ENCODE data around the gene SRRM1. TPM values are rescaled to one million over a fixed set of nuclear protein-coding genes. Genes with fewer than 3 reads are reported as not detected.

Gene SRRM1
- total and polyA plus RNA-seq, 9 of the 15 experiments (the other 6 are each of a cell fraction or from before 2014, with no cell fraction given): 54.5 to 268 (median 115) TPM

DNA sequence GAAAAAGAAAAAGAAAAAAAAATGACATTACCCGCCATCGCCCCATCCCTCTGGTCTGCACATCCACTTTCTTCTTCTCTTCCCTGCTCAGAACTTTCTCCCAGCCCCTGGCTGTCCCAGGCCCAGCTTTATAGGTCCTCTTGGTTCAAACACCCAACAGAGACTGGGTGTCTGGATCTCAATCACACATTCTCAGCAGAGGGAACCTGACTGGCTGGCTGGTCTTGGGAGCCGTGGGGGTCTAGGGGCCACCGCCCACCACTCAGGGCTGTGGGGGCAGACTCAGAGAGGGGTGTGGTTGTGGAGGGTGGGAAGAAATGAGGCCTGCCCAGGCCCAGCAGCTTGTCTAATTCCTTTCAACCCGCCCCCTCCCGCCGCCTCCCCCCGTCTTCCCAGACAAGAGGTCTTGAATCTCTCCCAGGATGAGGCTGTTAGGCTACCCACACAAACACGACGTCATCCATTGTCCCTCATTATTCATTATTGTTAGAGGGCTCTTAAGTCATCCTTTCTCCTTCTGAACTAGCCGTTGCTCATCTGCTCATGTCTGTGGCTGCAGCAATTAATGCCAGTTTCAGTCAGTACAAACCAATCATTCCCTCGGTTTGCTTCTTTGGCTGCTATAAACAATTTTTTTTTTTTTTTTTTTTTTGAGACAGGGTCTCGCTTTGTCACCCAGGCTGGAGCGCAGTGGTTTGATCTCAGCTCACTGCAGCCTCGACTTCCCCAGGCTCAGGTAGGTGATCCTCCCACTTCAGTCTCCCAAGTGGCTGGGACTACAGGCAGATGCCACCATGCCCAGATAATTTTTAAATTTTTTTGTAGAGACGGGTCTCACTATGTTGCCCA is 61.5 kb downstream of the SRRM1 start:
- H4K20me1 ChIP-seq (replicated peaks; ENCODE audit: control insufficient read depth, insufficient read depth, low read length): no peaks in the 10 kb centered on the region
- no peak overlapping the region for H3K4me3 ChIP-seq
- no peaks in the 10 kb centered on the region for H3K27me3 ChIP-seq (ENCODE audit: control insufficient read depth in 2 of 2, insufficient read depth in 2 of 2, low read length in 2 of 2)
- H3K79me2 ChIP-seq (ENCODE audit: control insufficient read depth, insufficient read depth, low read length): no peaks in the 10 kb centered on the region
- FAIRE-seq (no peak), DNase-seq (ENCODE audit: extremely low read depth in 1 of 4, low spot score in 3 of 4) (peak; percentile 42 to 65 (median 60)), ATAC-seq (peak; percentile 7; the same call in 2 of the 3 replicates)
- 59% methylated on average over 9 of the region's 16 CpGs for WGBS (ENCODE audit: insufficient coverage, low coverage, missing lambda C conversion rate)
- in situ Hi-C loops (cut with MboI) (no loop called here), intact Hi-C loops (cut with micrococcal nuclease) (loop anchor here (2.0 kb wide), 1 partner anchor 40 kb away; the partner anchor contains the start of gene CLIC4)
- H3K9me1 ChIP-seq (ENCODE audit: control insufficient read depth, insufficient read depth, low read length): no peaks in the 10 kb centered on the region
- BruUV-seq (replicated peaks): no TSS peak
- peak overlapping the region; percentile 43; the same call in 2 of the 3 replicates for H3K27ac ChIP-seq (ENCODE audit: extremely low read depth, low read depth, low read length)
- H3K36me3 ChIP-seq (ENCODE audit: control insufficient read depth, insufficient read depth, low read length): no peaks in the 10 kb centered on the region
- ChIA-PET CTCF (ENCODE audit: low intra/inter-chr PET ratio) (interaction anchor here (0.7 kb wide), 1 partner anchor 126 kb away, joined by 3 read pairs; no protein-coding TSS in a partner anchor), POLR2A (interaction anchor here (1.0 to 2.0 kb wide), 8 partner anchors 9 to 120 kb away, joined by 3 to 14 read pairs (median 5); partner anchors contain the start of gene CLIC4)
- peak overlapping the region; percentile 70; the same call in 1 of the 2 replicates for H3K4me2 ChIP-seq (ENCODE audit: insufficient read depth, low read length)
- peak overlapping the region; percentile 97 for H2AFZ ChIP-seq (ENCODE audit: low read depth, low read length)
- peaks cover 17 to 21% of the 10 kb centered on the region in 2 experiments for H3K4me1 ChIP-seq (replicated peaks in 1 of 2; ENCODE audit: control insufficient read depth in 2 of 2, insufficient read depth in 2 of 2, low read length in 2 of 2)
- peak overlapping the region; percentile 39 to 59; a peak in 2 of 4 replicates for H3K9ac ChIP-seq (ENCODE audit: insufficient read depth in 1 of 2, low read depth in 2 of 2, low read length in 2 of 2)
- no peaks in the 10 kb centered on the region for H3K9me3 ChIP-seq (replicated peaks; ENCODE audit: control insufficient read depth, insufficient read depth, low read depth, low read length)
- TF ChIP-seq NR1H2 (CRISPR knock-in tag; IDR thresholded peaks at IDR 0.05) (no peak), ZNF830 (CRISPR knock-in tag; IDR thresholded peaks at IDR 0.05) (no peak), ZC3H4 (CRISPR knock-in tag; IDR thresholded peaks at IDR 0.05; ENCODE audit: borderline replicate concordance) (no peak), EGR1 (conservative IDR thresholded peaks at IDR 0.05) (peak; percentile 65), ZNF589 (CRISPR knock-in tag; IDR thresholded peaks at IDR 0.05; ENCODE audit: low read depth) (0 out of 2 replicates have a peak, but pooled peaks have one; percentile 42), SMARCA4 (IDR thresholded peaks at IDR 0.05) (peak; percentile 29; the same call in 1 of the 2 replicates), WHSC1 (IDR thresholded peaks at IDR 0.05; ENCODE audit: low read length) (no peak), TAF9B (IDR thresholded peaks at IDR 0.05; ENCODE audit: partially characterized antibody) (no peak), CREM (IDR thresholded peaks at IDR 0.05; ENCODE audit: low read depth) (0 out of 2 replicates have a peak, but pooled peaks have one; percentile 18)
- TF ChIP-seq, protein P1, sequence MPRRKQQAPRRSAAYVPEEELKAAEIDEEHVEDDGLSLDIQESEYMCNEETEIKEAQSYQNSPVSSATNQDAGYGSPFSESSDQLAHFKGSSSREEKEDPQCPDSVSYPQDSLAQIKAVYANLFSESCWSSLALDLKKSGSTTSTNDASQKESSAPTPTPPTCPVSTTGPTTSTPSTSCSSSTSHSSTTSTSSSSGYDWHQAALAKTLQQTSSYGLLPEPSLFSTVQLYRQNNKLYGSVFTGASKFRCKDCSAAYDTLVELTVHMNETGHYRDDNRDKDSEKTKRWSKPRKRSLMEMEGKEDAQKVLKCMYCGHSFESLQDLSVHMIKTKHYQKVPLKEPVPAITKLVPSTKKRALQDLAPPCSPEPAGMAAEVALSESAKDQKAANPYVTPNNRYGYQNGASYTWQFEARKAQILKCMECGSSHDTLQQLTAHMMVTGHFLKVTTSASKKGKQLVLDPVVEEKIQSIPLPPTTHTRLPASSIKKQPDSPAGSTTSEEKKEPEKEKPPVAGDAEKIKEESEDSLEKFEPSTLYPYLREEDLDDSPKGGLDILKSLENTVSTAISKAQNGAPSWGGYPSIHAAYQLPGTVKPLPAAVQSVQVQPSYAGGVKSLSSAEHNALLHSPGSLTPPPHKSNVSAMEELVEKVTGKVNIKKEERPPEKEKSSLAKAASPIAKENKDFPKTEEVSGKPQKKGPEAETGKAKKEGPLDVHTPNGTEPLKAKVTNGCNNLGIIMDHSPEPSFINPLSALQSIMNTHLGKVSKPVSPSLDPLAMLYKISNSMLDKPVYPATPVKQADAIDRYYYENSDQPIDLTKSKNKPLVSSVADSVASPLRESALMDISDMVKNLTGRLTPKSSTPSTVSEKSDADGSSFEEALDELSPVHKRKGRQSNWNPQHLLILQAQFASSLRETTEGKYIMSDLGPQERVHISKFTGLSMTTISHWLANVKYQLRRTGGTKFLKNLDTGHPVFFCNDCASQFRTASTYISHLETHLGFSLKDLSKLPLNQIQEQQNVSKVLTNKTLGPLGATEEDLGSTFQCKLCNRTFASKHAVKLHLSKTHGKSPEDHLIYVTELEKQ (CRISPR knock-in tag; IDR thresholded peaks at IDR 0.05): no peak
- TF ChIP-seq, protein P2, sequence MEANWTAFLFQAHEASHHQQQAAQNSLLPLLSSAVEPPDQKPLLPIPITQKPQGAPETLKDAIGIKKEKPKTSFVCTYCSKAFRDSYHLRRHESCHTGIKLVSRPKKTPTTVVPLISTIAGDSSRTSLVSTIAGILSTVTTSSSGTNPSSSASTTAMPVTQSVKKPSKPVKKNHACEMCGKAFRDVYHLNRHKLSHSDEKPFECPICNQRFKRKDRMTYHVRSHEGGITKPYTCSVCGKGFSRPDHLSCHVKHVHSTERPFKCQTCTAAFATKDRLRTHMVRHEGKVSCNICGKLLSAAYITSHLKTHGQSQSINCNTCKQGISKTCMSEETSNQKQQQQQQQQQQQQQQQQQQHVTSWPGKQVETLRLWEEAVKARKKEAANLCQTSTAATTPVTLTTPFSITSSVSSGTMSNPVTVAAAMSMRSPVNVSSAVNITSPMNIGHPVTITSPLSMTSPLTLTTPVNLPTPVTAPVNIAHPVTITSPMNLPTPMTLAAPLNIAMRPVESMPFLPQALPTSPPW (CRISPR knock-in tag; IDR thresholded peaks at IDR 0.05): peak; percentile 10; the same call in 1 of the 2 replicates
- TF ChIP-seq, protein P3, sequence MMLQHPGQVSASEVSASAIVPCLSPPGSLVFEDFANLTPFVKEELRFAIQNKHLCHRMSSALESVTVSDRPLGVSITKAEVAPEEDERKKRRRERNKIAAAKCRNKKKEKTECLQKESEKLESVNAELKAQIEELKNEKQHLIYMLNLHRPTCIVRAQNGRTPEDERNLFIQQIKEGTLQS (IDR thresholded peaks at IDR 0.05): peak; percentile 56; the same call in 1 of the 2 replicates
- TF ChIP-seq, protein P3 (CRISPR knock-in tag; conservative IDR thresholded peaks at IDR 0.05): no peak
- TF ChIP-seq, protein P4, sequence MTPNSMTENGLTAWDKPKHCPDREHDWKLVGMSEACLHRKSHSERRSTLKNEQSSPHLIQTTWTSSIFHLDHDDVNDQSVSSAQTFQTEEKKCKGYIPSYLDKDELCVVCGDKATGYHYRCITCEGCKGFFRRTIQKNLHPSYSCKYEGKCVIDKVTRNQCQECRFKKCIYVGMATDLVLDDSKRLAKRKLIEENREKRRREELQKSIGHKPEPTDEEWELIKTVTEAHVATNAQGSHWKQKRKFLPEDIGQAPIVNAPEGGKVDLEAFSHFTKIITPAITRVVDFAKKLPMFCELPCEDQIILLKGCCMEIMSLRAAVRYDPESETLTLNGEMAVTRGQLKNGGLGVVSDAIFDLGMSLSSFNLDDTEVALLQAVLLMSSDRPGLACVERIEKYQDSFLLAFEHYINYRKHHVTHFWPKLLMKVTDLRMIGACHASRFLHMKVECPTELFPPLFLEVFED (CRISPR knock-in tag; conservative IDR thresholded peaks at IDR 0.05): no peak
